ENCODE results near the gene PLAC8. TPM values are rescaled to one million over a fixed set of nuclear protein-coding genes. Genes with fewer than 3 reads are reported as not detected.
A peak's percentile ranks its signal among the peaks of the same experiment; 100 is the strongest.
"Not testable (repeated sequence)": the region's sequence is repeated elsewhere in the genome, so short reads cannot be mapped to it uniquely, and the experiment has no call there.

Gene PLAC8
- total RNA-seq, 6 experiments from 2014 or later, result 1.8 to 7.4 (median 5.7) TPM

GRCh38 chr4:83112231-83112630 lies 2.3 kb downstream of the PLAC8 start:
- TF ChIP-seq, protein P1, sequence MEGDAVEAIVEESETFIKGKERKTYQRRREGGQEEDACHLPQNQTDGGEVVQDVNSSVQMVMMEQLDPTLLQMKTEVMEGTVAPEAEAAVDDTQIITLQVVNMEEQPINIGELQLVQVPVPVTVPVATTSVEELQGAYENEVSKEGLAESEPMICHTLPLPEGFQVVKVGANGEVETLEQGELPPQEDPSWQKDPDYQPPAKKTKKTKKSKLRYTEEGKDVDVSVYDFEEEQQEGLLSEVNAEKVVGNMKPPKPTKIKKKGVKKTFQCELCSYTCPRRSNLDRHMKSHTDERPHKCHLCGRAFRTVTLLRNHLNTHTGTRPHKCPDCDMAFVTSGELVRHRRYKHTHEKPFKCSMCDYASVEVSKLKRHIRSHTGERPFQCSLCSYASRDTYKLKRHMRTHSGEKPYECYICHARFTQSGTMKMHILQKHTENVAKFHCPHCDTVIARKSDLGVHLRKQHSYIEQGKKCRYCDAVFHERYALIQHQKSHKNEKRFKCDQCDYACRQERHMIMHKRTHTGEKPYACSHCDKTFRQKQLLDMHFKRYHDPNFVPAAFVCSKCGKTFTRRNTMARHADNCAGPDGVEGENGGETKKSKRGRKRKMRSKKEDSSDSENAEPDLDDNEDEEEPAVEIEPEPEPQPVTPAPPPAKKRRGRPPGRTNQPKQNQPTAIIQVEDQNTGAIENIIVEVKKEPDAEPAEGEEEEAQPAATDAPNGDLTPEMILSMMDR (IDR thresholded peaks at IDR 0.05), result no peak
- Mint-ChIP-seq H3K27ac (peak overlapping the region; percentile 80), H3K4me3 (peak overlapping the region; percentile 52; the same call in 1 of the 2 replicates), H3K36me3 (ENCODE audit: low read depth) (no peaks in the 10 kb centered on the region), H3K9me3 (no peaks in the 10 kb centered on the region), H3K27me3 (ENCODE audit: insufficient read depth) (no peaks in the 10 kb centered on the region; the same call in 1 of the 2 replicates), H3K4me1 (ENCODE audit: low read depth) (peaks cover 65% of the 10 kb centered on the region)
- DNase-seq, result no peak

GRCh38 chr4:83111751-83112141 lies 2.8 kb downstream of the PLAC8 start:
- peaks cover 65% of the 10 kb centered on the region for H3K4me1 Mint-ChIP-seq (ENCODE audit: low read depth)
- not testable (repeated sequence) for H3K4me3 Mint-ChIP-seq; H3K27ac Mint-ChIP-seq; H3K36me3 Mint-ChIP-seq (ENCODE audit: low read depth); H3K9me3 Mint-ChIP-seq; DNase-seq; H3K27me3 Mint-ChIP-seq (ENCODE audit: insufficient read depth)

DNA sequence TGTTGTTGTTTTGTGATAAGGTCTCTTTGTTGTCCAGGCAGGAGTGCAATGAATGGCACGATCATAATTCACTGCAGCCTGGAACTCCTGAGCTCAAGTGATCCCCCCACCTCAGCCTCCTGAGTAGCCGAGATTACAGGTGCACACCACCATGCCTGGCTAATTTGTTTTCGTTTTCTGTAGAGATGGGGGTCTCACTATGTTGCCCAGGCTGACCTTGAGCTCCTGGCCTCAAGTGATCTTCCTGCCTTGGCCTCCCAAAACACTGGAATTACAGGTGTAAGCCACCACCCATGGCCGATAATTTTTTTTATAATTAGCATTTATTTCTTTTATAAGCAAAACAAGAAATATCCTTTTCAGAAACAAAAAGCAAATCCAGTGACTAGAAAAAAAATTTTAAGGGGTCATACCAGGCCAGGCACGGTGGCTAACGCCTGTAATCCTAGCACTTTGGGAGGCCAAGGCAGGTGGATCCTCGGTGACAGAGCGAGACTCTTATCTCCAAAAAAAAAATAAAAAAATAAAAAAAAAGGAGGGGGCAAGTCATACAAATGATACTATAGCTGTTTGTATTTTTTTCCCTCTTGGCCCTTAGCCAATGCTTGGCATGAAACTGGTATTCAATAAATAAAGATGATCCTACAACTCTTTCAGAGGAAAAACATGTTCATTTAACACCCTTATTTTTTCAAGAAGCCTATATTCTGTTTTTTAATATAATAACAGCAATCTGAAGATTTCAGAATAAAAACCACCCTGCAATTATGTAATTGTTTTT lies 3.4 kb downstream of the PLAC8 start:
- no peaks in the 10 kb centered on the region for H3K9me3 Mint-ChIP-seq
- H3K27ac Mint-ChIP-seq, result peak overlapping the region; percentile 84; the same call in 1 of the 2 replicates
- peaks cover 65% of the 10 kb centered on the region for H3K4me1 Mint-ChIP-seq (ENCODE audit: low read depth)
- no peaks in the 10 kb centered on the region for H3K36me3 Mint-ChIP-seq (ENCODE audit: low read depth)
- DNase-seq, result no peak
- TF ChIP-seq, protein P1 (IDR thresholded peaks at IDR 0.05), result no peak
- H3K27me3 Mint-ChIP-seq (ENCODE audit: insufficient read depth), result no peaks in the 10 kb centered on the region; the same call in 1 of the 2 replicates
- no peak overlapping the region for H3K4me3 Mint-ChIP-seq

DNA sequence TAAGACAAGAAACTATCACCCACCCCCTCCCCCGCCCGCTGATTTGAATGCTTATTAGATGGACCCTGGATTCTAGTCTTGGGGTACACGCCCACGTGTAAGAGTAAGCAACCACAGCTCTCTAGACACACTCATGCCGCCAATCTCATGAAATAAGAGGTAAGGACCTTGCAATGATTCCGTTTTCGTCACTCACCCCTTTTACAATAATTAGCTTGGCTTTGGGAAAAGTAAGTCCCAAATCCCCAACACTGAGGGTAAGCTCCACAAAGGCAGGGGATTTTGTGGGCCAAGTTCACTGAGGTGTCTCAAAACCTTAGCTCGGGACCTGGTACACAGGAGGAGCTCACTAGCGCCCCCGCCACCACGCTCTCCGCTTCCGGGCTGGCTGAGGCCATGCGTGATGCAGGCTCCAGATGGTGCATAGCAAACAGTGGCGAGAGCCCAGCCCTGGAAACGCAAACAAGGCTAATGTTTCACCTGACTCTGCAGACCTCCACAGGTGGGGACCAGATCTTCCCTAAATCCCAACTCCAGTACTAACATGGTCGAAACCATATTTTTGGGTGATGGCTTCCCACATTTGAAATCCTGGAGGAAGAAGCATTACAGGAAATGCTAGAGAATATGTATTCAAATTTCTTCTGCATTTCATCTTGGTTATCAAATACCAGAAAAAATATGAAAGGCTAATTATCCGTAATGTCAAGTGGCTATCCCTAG lies 4.1 kb downstream of the PLAC8 start:
- peak; percentile 70 for DNase-seq
- Mint-ChIP-seq H3K36me3 (ENCODE audit: low read depth) (no peaks in the 10 kb centered on the region), H3K4me3 (peak overlapping the region; percentile 87), H3K27me3 (ENCODE audit: insufficient read depth) (no peaks in the 10 kb centered on the region; the same call in 1 of the 2 replicates), H3K9me3 (no peaks in the 10 kb centered on the region), H3K4me1 (ENCODE audit: low read depth) (peaks cover 61% of the 10 kb centered on the region), H3K27ac (peak overlapping the region; percentile 84)
- TF ChIP-seq, protein P1 (IDR thresholded peaks at IDR 0.05), result peak; percentile 81

GRCh38 chr4:83109480-83110222 lies 4.9 kb downstream of the PLAC8 start:
- DNase-seq, result peak; percentile 23
- Mint-ChIP-seq H3K36me3 (ENCODE audit: low read depth) (no peaks in the 10 kb centered on the region), H3K4me3 (peak overlapping the region; percentile 87), H3K9me3 (no peaks in the 10 kb centered on the region), H3K27me3 (ENCODE audit: insufficient read depth) (no peaks in the 10 kb centered on the region; the same call in 1 of the 2 replicates), H3K27ac (peak overlapping the region; percentile 84), H3K4me1 (ENCODE audit: low read depth) (peaks cover 58% of the 10 kb centered on the region)
- TF ChIP-seq, protein P1 (IDR thresholded peaks at IDR 0.05), result no peak
